Activated naive CD8-positive, alpha-beta T cell (primary cell): Measurements from ENCODE around the gene KLHL30.
A peak's percentile ranks its signal among the peaks of the same experiment; 100 is the strongest.

ENCODE experiments used
- H3K27ac Mint-ChIP-seq: one replicate; pipeline ENCODE4 v1.8.0; 2021; ENCODE audit warnings: mixed read lengths
- H3K27me3 Mint-ChIP-seq: one replicate; pipeline ENCODE4 v1.8.0; 2021; ENCODE audit warnings: mixed read lengths
- H3K36me3 Mint-ChIP-seq: one replicate; pipeline ENCODE4 v1.8.0; 2021; ENCODE audit warnings: mixed read lengths
- H3K4me1 Mint-ChIP-seq: one replicate; pipeline ENCODE4 v1.8.0; 2021; ENCODE audit warnings: low read depth, mixed read lengths
- H3K4me3 Mint-ChIP-seq: one replicate; pipeline ENCODE4 v1.8.0; 2021; ENCODE audit warnings: mild to moderate bottlenecking, mixed read lengths
- H3K9me3 Mint-ChIP-seq: one replicate; pipeline ENCODE4 v1.8.0; 2021; ENCODE audit warnings: low read depth, mixed read lengths

Gene KLHL30

GRCh38 chr2:238154570-238154969, 16.1 kb downstream of the KLHL30 start:
- Mint-ChIP-seq H3K4me3 (no peak overlapping the region), H3K27ac (no peak overlapping the region), H3K4me1 (peaks cover 4% of the 10 kb centered on the region), H3K27me3 (peaks cover 4% of the 10 kb centered on the region), H3K36me3 (no peaks in the 10 kb centered on the region), H3K9me3 (no peaks in the 10 kb centered on the region)

GRCh38 chr2:238155051-238155760, 16.7 kb downstream of the KLHL30 start:
- H3K9me3 Mint-ChIP-seq: no peaks in the 10 kb centered on the region
- H3K4me3 Mint-ChIP-seq: no peak overlapping the region
- peaks cover 4% of the 10 kb centered on the region for H3K27me3 Mint-ChIP-seq
- no peaks in the 10 kb centered on the region for H3K36me3 Mint-ChIP-seq
- H3K27ac Mint-ChIP-seq: no peak overlapping the region
- peaks cover 6% of the 10 kb centered on the region for H3K4me1 Mint-ChIP-seq

GRCh38 chr2:238155761-238156694, 17.6 kb downstream of the KLHL30 start:
- H3K4me3 Mint-ChIP-seq: no peak overlapping the region
- no peaks in the 10 kb centered on the region for H3K36me3 Mint-ChIP-seq
- H3K9me3 Mint-ChIP-seq: no peaks in the 10 kb centered on the region
- peaks cover 9% of the 10 kb centered on the region for H3K4me1 Mint-ChIP-seq
- no peak overlapping the region for H3K27ac Mint-ChIP-seq
- peaks cover 4% of the 10 kb centered on the region for H3K27me3 Mint-ChIP-seq

GRCh38 chr2:238157506-238158017, 19.1 kb downstream of the KLHL30 start:
- Mint-ChIP-seq H3K36me3 (no peaks in the 10 kb centered on the region), H3K9me3 (no peaks in the 10 kb centered on the region), H3K4me1 (peaks cover 9% of the 10 kb centered on the region), H3K4me3 (no peak overlapping the region), H3K27ac (no peak overlapping the region), H3K27me3 (peaks cover 4% of the 10 kb centered on the region)

- no peak overlapping the region for H3K27ac Mint-ChIP-seq
- H3K36me3 Mint-ChIP-seq: no peaks in the 10 kb centered on the region
- no peaks in the 10 kb centered on the region for H3K9me3 Mint-ChIP-seq
- H3K4me3 Mint-ChIP-seq: no peak overlapping the region
- H3K4me1 Mint-ChIP-seq: peaks cover 9% of the 10 kb centered on the region
- H3K27me3 Mint-ChIP-seq: peaks cover 4% of the 10 kb centered on the region
Observed at GRCh38 chr2:238158018-238158508, 19.6 kb downstream of the KLHL30 start.

GRCh38 chr2:238158509-238159070, 20.1 kb downstream of the KLHL30 start, which contains the start of gene ERFE:
Gene ERFE (plus strand): TSS chr2:238158970. CDS start chr2:238159008, 38 bp downstream.
- Mint-ChIP-seq H3K9me3 (no peaks in the 10 kb centered on the region), H3K4me1 (peaks cover 9% of the 10 kb centered on the region), H3K36me3 (no peaks in the 10 kb centered on the region), H3K27ac (no peak within 1 kb of the TSS), H3K4me3 (peak within 1 kb of the TSS; percentile 72), H3K27me3 (peaks cover 4% of the 10 kb centered on the region)

GRCh38 chr2:238159071-238159539, 20.6 kb downstream of the KLHL30 start:
- no peaks in the 10 kb centered on the region for H3K9me3 Mint-ChIP-seq
- peak overlapping the region; percentile 72 for H3K4me3 Mint-ChIP-seq
- H3K4me1 Mint-ChIP-seq: peaks cover 9% of the 10 kb centered on the region
- H3K27me3 Mint-ChIP-seq: peaks cover 4% of the 10 kb centered on the region
- no peak overlapping the region for H3K27ac Mint-ChIP-seq
- no peaks in the 10 kb centered on the region for H3K36me3 Mint-ChIP-seq

GRCh38 chr2:238159661-238160205, 21.3 kb downstream of the KLHL30 start:
- no peaks in the 10 kb centered on the region for H3K9me3 Mint-ChIP-seq
- H3K27ac Mint-ChIP-seq: no peak overlapping the region
- H3K4me3 Mint-ChIP-seq: peak overlapping the region; percentile 72
- peaks cover 4% of the 10 kb centered on the region for H3K27me3 Mint-ChIP-seq
- no peaks in the 10 kb centered on the region for H3K36me3 Mint-ChIP-seq
- H3K4me1 Mint-ChIP-seq: peaks cover 10% of the 10 kb centered on the region

GRCh38 chr2:238160206-238161129, 22.0 kb downstream of the KLHL30 start:
- peaks cover 9% of the 10 kb centered on the region for H3K27me3 Mint-ChIP-seq
- peak overlapping the region; percentile 23 for H3K4me3 Mint-ChIP-seq
- H3K27ac Mint-ChIP-seq: no peak overlapping the region
- H3K4me1 Mint-ChIP-seq: peaks cover 12% of the 10 kb centered on the region
- H3K36me3 Mint-ChIP-seq: no peaks in the 10 kb centered on the region
- no peaks in the 10 kb centered on the region for H3K9me3 Mint-ChIP-seq

GRCh38 chr2:238161291-238162051, 23.0 kb downstream of the KLHL30 start:
- Mint-ChIP-seq H3K36me3 (no peaks in the 10 kb centered on the region), H3K27ac (no peak overlapping the region), H3K27me3 (peaks cover 9% of the 10 kb centered on the region), H3K4me3 (no peak overlapping the region), H3K9me3 (no peaks in the 10 kb centered on the region), H3K4me1 (peaks cover 12% of the 10 kb centered on the region)

GRCh38 chr2:238162251-238162845, 23.9 kb downstream of the KLHL30 start:
- H3K36me3 Mint-ChIP-seq: no peaks in the 10 kb centered on the region
- no peaks in the 10 kb centered on the region for H3K9me3 Mint-ChIP-seq
- no peak overlapping the region for H3K4me3 Mint-ChIP-seq
- H3K27me3 Mint-ChIP-seq: peaks cover 9% of the 10 kb centered on the region
- no peak overlapping the region for H3K27ac Mint-ChIP-seq
- H3K4me1 Mint-ChIP-seq: peaks cover 12% of the 10 kb centered on the region

GRCh38 chr2:238162846-238163441, 24.5 kb downstream of the KLHL30 start:
- peaks cover 12% of the 10 kb centered on the region for H3K4me1 Mint-ChIP-seq
- no peak overlapping the region for H3K4me3 Mint-ChIP-seq
- no peak overlapping the region for H3K27ac Mint-ChIP-seq
- no peaks in the 10 kb centered on the region for H3K36me3 Mint-ChIP-seq
- no peaks in the 10 kb centered on the region for H3K9me3 Mint-ChIP-seq
- peaks cover 9% of the 10 kb centered on the region for H3K27me3 Mint-ChIP-seq
